SHP77 (cell line): ENCODE results near the gene DNAJA3.

Source experiments
- DNase-seq, 2 experiments: peaks; one replicate each; lab custom pipeline; 2025; lab: John Stamatoyannopoulos, UW

DNAJA3 gene

DNA sequence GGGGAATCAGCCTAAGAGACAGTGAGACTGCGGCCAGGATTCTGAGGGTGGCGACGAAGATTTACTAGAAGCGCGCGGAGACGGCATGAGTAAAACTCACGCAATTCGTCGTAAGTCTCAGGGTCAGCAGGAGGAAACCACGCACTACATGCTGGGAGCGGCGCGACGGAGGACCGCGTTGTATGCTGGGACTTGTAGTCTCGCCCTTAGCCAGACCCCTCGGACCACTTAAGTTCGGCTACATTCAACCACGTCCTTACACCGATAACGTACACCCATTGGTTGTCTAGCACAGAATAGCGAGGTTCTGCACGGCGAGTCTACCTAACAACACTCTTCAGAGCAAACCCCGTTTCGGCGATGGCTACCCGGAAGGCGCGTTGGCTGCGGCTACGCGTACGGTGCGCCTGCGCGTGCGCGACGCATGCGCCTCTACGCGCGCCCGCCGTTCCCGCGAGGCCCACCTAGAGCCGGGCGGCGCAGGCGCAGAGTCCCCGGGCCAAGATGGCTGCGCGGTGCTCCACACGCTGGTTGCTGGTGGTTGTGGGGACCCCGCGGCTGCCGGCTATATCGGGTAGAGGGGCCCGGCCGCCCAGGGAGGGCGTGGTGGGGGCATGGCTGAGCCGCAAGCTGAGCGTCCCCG lies at the start of gene DNAJA3:
TSS of gene DNAJA3 (plus strand) at position 491 of the 643 bp plus-strand sequence. CDS start at position 505, 14 bp downstream.
- peak; percentile 91 to 92 for DNase-seq

DNA sequence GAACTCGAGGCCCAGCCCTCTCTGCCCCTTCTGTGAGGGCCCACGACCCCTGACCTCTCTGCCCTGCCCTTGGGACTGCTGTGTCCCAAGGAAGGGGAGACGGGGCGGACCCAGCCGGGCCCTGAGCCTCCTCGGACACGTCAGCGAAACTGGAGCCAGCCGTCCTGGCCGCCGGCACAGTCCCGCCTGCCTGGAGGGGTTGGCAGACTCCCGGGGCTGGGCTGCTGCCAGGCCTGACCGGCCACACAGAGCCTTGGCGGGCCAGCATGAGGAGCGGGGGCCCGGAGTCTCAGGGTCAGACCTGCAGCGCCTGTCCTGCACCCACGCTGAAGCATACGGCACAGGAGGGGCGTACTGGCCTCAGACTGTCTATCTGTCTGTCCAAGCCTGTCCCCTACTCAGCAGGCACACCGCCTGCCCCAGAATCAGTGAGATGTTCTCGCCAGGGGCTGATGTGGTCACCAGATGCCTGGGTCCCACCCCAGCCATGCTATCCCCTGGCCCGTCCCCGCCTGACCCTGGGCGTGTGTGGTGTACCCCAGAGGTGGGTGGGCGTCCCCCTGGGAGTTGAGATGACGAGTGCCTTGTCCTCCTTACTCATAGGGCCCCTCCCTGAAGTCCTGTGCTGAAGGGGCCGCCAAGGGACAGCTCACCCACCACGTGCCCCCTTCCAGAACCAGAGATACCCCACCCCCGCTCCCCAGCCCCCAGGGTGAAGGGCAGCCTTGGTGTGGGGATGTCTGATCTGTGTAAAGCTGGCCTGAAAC lies 49.4 kb upstream of the DNAJA3 start:
- no peak for DNase-seq

DNA sequence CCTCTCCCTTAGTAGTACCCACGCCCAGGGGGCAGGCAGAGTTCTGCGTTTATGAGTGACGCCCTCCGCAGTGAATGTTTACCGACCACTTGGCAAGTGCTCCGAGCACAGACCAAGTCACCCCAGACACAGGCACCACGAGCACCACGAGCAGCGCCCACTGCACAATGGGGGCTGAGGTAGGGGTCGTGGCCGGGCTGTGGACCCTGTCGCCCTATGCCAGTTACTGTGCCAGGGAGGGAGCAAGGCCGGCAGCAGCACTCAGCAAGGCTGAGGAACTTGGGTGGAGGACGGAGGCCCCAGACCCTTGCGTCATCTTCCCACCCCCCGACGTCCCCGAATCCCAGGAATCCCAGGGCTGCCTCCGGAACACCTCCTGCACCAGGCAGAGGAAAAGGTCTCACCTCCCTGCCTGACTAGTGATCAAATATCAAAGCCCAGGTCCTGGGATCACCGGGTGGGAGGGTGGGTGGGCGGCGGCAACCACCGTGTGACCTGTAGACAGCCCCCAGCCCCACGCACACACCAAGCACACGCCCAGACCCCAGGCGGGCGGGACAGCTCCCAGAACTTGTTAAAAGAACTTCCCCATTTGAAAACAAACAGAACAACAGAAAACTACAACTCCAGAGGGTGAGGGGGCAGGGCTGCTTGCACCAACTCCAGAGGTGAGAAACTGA lies 48.6 kb upstream of the DNAJA3 start:
- DNase-seq, result no peak

DNA sequence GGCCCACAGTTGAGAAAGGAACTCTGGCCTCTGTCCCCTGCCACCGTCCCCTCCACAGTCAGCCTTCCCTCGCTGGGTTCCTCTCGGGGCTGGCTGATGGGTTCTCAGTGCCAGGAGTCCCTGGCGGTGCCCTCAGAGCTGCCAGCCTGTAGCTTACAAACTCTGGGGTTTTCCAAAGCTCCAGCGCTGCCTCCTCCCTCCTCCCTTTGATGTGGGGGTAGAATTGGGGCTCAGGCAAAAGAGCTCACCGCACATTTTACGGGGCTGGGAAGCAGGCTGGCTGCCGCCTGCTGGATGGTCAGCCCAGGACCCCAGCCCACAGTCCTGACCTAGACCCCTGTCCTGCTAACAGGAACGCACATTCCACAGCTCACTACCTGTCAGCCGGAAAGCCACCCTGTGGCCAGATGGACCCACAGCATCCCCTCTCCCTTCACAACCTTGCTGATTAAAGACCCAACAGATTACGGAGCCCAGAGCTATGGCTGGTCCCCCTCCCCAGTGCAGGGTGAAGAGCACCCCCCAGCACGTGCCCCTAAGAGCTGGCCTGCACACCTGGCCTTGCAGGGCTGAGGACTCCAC lies 48.0 kb upstream of the DNAJA3 start:
- no peak for DNase-seq

DNA sequence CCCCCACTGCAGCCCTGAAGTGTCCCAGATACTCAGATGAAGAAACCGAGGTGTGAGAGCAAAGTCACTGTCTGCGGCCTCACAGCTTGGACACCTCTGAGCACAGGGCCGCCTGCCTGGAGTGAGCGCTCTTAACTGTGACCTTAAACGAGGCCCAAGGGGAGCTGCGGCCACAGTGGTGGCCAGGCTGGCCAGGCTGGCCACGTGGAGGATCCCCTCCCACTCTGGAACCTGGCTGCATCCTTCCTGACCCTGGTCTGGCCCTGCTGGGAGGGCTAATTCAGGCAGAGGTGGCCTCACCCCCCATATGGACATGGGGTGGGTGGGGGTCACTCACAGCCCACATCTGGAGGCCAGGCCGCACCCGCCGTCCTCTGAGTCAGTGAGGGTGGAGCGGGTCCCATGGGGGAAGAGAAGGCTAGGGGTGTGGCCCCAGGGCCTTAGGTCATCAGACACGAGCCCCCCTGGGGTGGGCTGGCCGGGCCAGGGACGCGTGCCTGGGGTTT lies 47.5 kb upstream of the DNAJA3 start:
- DNase-seq, result no peak

DNA sequence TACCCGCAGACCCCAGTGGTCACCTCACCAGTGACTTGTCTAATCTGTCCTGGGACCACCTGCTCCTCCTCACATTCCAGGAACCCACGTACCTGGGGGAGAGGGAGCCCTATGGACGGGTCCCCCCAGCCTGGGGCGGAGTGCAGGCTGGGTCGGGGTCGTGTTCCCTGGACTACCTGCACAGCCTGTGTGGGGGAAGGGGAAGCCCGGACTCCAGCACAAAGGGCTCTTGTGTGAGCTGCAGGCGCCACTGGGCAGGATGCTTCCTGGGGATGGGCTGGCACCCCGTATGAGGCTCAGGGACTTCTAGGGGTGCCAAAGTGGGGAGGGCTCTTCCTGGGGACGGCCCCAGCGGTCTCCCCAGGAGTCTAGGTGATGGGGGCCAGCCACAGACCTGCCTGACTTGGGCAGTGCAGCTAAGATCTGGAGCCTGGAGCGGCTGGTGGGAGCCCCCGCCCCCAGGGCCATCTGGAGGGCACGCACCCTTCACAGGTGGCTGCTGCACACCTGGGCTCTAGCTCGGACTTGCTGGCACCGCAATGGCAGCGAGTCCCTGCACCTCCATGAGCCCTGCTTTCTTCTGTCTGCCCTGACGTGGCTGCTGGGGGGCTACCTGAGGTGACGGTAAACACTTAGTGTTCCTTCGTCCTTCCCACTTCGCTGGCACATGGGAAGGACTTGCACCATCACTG lies 46.5 kb upstream of the DNAJA3 start:
- DNase-seq, result no peak

DNA sequence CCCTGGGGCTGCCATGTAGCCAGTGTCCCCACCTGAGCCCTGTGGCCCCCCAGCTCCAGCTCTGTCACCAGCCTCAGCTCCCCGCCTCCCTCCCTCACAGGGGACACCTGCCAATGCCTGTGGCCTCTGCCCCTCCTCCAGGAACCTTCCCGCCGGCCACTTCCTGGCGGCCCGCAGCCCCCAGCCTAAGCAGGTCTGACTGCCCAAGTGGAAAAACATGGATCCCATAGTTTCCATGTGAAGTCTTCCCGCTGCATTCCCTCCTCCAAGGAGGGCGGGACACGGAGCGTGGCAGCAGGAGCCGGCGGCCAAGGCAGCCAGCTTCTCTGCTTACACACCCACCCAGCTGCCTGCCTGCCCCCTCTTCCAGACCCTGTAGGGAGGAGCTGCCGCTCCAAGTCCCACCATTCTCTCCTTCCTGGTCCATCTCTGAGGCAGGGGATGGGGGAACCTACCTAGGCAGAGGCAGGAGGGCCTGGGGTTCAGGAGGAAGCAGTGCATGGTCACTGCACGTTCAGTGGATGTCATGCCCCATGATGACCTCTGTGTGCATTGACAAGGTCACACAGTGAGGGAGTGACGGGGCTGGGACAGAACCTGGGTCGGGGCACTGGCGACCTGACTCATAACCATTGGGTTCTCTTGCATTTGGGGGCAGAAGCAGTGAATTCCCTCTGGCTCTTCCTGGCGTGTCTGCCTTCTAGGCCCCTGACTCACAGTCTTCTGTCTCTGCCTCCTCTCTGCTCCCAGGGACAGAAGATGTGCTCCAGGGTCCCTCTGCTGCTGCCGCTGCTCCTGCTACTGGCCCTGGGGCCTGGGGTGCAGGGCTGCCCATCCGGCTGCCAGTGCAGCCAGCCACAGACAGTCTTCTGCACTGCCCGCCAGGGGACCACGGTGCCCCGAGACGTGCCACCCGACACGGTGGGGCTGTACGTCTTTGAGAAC lies 45.3 kb upstream of the DNAJA3 start:
- no peak for DNase-seq

DNA sequence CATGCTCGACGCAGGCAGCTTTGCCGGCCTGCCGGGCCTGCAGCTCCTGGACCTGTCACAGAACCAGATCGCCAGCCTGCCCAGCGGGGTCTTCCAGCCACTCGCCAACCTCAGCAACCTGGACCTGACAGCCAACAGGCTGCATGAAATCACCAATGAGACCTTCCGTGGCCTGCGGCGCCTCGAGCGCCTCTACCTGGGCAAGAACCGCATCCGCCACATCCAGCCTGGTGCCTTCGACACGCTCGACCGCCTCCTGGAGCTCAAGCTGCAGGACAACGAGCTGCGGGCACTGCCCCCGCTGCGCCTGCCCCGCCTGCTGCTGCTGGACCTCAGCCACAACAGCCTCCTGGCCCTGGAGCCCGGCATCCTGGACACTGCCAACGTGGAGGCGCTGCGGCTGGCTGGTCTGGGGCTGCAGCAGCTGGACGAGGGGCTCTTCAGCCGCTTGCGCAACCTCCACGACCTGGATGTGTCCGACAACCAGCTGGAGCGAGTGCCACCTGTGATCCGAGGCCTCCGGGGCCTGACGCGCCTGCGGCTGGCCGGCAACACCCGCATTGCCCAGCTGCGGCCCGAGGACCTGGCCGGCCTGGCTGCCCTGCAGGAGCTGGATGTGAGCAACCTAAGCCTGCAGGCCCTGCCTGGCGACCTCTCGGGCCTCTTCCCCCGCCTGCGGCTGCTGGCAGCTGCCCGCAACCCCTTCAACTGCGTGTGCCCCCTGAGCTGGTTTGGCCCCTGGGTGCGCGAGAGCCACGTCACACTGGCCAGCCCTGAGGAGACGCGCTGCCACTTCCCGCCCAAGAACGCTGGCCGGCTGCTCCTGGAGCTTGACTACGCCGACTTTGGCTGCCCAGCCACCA lies 44.4 kb upstream of the DNAJA3 start:
- peak; percentile 80 to 81 for DNase-seq

DNA sequence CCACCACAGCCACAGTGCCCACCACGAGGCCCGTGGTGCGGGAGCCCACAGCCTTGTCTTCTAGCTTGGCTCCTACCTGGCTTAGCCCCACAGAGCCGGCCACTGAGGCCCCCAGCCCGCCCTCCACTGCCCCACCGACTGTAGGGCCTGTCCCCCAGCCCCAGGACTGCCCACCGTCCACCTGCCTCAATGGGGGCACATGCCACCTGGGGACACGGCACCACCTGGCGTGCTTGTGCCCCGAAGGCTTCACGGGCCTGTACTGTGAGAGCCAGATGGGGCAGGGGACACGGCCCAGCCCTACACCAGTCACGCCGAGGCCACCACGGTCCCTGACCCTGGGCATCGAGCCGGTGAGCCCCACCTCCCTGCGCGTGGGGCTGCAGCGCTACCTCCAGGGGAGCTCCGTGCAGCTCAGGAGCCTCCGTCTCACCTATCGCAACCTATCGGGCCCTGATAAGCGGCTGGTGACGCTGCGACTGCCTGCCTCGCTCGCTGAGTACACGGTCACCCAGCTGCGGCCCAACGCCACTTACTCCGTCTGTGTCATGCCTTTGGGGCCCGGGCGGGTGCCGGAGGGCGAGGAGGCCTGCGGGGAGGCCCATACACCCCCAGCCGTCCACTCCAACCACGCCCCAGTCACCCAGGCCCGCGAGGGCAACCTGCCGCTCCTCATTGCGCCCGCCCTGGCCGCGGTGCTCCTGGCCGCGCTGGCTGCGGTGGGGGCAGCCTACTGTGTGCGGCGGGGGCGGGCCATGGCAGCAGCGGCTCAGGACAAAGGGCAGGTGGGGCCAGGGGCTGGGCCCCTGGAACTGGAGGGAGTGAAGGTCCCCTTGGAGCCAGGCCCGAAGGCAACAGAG lies 43.5 kb upstream of the DNAJA3 start:
- no peak for DNase-seq

DNA sequence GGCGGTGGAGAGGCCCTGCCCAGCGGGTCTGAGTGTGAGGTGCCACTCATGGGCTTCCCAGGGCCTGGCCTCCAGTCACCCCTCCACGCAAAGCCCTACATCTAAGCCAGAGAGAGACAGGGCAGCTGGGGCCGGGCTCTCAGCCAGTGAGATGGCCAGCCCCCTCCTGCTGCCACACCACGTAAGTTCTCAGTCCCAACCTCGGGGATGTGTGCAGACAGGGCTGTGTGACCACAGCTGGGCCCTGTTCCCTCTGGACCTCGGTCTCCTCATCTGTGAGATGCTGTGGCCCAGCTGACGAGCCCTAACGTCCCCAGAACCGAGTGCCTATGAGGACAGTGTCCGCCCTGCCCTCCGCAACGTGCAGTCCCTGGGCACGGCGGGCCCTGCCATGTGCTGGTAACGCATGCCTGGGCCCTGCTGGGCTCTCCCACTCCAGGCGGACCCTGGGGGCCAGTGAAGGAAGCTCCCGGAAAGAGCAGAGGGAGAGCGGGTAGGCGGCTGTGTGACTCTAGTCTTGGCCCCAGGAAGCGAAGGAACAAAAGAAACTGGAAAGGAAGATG lies 42.8 kb upstream of the DNAJA3 start:
- no peak for DNase-seq

DNA sequence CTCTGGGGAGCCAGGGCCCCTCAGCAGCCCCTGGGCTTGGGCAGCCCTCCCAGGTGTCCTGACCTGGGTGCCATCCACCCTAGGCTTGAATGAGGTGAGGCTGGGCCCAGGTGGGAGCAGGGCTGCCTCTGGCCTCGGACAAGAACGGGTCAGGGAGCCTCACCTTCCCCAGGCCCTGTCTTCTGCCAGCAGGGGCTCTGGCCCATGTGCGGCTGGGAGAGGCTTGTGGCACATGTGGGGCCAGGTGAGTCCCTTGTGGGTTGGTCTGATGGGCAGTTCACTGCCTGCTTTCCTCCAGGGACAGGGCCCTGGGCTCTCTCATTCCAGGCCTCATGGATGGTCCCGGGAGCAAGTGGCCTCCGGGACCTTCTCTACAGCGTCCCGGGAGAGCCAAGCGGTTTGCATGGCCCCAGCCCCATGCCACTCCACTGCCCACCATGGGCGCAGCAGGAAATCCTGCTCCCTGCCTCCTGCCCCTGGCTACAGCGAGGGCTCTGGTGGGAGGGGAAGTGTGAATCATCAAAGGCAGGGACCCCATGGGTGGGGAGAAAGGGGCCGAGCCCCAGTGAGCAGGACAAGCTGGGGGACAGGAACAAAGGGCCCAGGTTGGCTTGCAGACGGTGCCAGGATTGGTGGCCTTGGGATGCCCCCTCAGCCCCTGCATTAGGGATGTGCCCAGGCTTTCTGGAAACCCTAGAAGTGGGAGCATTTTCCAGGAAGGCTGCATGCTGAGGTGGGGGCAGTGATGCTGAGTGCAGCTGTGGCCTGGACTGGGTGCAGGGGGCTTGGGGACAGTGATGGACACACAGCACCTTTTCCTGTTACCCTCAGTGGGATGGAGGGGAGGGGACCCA lies 41.9 kb upstream of the DNAJA3 start:
- no peak for DNase-seq

DNA sequence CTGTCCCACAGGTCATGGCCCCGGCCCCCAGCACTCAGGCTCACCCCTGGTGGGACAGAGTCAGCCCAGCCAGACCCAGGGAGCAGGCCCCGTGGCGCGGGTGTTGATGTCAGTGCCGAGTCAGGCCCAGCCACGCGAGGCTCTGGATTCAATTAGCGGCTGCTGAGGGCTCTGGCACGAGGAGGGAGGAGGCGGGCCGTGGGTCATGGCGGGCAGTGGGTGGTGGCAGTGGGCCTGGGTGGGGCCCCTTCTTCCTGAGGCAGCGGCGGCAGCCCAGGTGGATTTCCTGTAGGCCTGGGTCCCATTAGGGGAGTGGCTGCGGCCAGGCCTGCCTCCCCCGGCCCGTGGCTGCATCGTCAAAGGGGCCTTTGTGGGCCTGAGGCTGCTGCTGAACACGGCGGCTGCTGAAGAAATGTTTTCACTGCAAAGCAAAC lies 41.1 kb upstream of the DNAJA3 start:
- no peak for DNase-seq

DNA sequence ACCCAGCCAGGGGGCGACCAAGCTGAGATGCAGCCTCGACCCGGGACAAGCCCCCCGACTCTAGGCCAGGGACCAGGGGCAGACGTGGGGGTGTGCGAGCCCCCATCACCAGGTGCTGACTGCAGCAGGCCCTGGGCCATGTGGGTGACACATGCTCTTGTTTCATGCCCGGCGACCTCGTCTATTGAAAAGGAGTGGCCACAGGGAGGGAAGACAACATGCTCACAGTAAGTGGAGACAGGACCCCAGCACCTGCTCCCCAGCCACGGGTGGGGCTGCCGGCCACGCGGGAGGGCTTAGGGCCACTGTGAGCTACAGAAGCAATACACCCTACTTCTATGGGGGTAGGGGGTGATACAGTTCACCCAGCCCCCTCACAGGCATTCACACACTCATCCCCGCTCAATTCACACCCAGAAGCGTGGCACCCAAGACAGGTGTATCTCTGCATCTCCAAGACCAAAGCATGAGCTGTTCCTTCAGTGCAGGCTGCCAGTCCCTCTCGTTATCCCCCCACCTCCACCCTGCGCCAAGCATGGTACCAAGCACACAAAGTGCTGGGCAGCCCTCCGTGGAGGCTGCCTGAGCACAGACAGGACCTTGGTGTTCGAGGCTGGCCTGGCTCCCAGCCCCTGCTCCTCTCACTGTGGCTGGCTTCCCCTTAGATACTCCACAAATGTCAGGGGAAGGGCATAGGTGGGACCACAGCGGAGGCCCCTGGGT lies 40.4 kb upstream of the DNAJA3 start:
- no peak for DNase-seq

DNA sequence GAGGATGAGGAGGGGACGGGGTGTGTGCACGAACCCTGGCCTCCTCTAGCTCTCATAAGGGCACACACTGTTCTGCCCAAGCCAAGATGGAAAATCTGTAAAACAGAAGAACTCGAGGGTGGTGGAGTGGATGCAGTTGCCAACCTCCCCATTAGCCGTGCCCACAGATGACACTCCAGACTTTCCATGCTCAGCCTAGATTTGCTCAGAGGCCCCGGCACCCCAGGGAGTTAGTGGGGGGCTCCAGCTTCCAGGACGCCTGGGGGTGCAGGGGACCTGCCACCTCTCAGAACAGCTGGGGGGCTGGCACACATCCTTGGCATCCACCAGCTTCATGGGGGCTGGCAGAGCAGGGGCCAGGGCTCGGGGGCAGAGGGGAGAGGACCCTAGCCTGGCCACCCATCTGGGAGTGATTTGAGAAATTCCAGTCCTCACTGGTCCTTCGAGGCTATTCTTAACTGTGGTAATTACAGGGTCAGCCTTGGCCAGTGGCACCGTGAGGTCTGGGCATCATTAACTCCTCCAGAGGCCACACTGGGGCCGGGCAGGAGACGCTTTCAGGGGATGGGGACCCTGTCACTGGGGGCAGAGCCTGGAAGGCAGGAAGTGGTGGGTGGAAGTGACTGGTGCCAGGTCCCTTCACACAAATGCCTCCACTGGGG lies 39.7 kb upstream of the DNAJA3 start:
- DNase-seq, result no peak

DNA sequence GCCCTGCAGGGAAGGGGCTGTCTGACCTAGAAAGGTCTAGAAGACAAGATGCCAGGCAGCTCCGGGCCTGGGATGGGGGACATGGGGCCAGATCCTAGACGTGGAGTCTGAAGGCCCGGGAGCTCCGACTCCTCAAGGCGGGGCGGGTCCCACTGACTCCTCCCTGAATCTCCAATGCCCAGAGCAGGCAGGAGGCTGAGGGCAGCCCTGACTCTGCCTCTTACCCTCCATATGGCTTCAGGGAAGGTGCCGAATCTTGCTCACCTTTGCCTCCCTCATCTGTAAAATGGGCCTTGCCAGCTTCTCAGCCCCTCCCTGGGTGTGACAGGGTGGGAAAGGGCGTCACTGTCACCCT lies 39.2 kb upstream of the DNAJA3 start:
- DNase-seq, result no peak

DNA sequence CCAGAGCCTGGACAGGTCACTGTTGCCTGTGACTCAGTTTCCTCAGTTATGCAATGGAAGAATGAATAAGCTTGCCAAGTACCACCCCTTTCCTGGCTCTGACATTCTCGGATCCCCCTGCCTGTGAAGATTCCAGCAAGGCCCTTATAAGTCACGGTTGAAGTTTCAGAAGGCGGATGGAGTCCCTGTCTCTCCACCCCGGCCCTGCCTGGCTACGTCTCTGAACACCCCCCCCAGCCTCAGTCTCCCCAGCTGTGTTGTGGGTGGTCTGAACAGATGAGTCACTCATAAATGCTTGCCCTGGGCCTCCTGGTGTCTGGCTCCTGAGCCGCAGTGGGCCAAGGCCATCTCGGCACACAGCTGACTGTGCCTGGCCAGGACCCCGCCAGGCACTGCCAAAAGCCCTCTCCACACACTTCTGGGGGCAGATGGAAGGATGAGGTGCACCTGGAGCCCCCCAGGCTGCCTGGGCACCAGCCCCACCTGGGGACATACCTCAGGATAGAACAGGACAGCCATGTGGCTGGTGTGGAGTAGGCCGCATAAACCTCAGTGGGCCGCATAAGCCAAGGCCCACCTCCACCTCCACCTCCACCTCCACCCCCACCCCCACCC lies 38.6 kb upstream of the DNAJA3 start:
- no peak for DNase-seq
